GM21423 (cell line): ENCODE measurements around the gene TFF2.

ENCODE experiments used
- ATAC-seq: cut with Tn5 transposase; IDR thresholded peaks from one replicate; pipeline ENCODE4 v1.9.1; 2021; ENCODE audit warnings: mild to moderate bottlenecking, moderate library complexity; ENCODE audit not compliant: unreplicated experiment

TFF2 gene

GRCh38 chr21:42366292-42367010 is 15.7 kb upstream of the TFF2 start, which contains the start of gene TFF1:
TSS of gene TFF1 (minus strand) at chr21:42366535. CDS start at chr21:42366495, 40 bp downstream.
- ATAC-seq = no peak

GRCh38 chr21:42365770-42366169 is 15.0 kb upstream of the TFF2 start:
- ATAC-seq = no peak

- no peak for ATAC-seq
Observed at GRCh38 chr21:42364304-42364865, 13.6 kb upstream of the TFF2 start.

- no peak for ATAC-seq
Observed at GRCh38 chr21:42363312-42363711, 12.5 kb upstream of the TFF2 start.

- ATAC-seq = no peak
Observed at GRCh38 chr21:42362700-42363099, 11.9 kb upstream of the TFF2 start.

- no peak for ATAC-seq
Observed at GRCh38 chr21:42362198-42362597, 11.4 kb upstream of the TFF2 start.

- ATAC-seq = no peak
Observed at GRCh38 chr21:42361286-42361685, 10.5 kb upstream of the TFF2 start.

GRCh38 chr21:42360317-42360716 is 9.5 kb upstream of the TFF2 start:
- no peak for ATAC-seq

- no peak for ATAC-seq
Observed at GRCh38 chr21:42358937-42359336, 8.1 kb upstream of the TFF2 start.

- no peak for ATAC-seq
Observed at GRCh38 chr21:42358261-42358660, 7.5 kb upstream of the TFF2 start.

- no peak for ATAC-seq
Observed at GRCh38 chr21:42357307-42357706, 6.5 kb upstream of the TFF2 start.

- ATAC-seq = no peak
Observed at GRCh38 chr21:42356650-42357049, 5.9 kb upstream of the TFF2 start.

- ATAC-seq = no peak
Observed at GRCh38 chr21:42356046-42356445, 5.3 kb upstream of the TFF2 start.

- ATAC-seq = no peak
Observed at GRCh38 chr21:42353623-42354022, 2.8 kb upstream of the TFF2 start.

GRCh38 chr21:42352441-42353095 is 1.8 kb upstream of the TFF2 start:
- ATAC-seq = no peak

- ATAC-seq = no peak
Observed at GRCh38 chr21:42351626-42352440, 1.0 kb upstream of the TFF2 start.

- ATAC-seq = no peak
Observed at GRCh38 chr21:42350318-42350910, 380 bp downstream of the TFF2 start.

- no peak for ATAC-seq
Observed at GRCh38 chr21:42349420-42350317, 1.1 kb downstream of the TFF2 start.

- ATAC-seq = no peak
Observed at GRCh38 chr21:42348762-42349161, 2.0 kb downstream of the TFF2 start.
